Central memory CD8-positive, alpha-beta T cell (primary cell): ENCODE data around the gene CMTM7.

Source experiments
- ATAC-seq: fragments of 150-1000 bp; cut with Tn5 transposase; replicated peaks from 2 replicates; pipeline ENCODE4 v1.10.0; 2022; ENCODE audit warnings: mild to moderate bottlenecking, moderate FRiP score, moderate number of reproducible peaks; ENCODE audit not compliant: poor library complexity, severe bottlenecking; ENCODE audit errors: extremely low read depth
- DNase-seq, 2 donors: peaks; one replicate each; pipeline ENCODE4 v3.0.0; 2021; ENCODE audit warnings: low spot score in 2 of 2
- H3K27ac Mint-ChIP-seq: one replicate; pipeline ENCODE4 v1.8.0; 2022; ENCODE audit warnings: low read depth, mild to moderate bottlenecking, moderate library complexity, mixed read lengths
- H3K27me3 Mint-ChIP-seq: one replicate; pipeline ENCODE4 v1.8.0; 2022; ENCODE audit warnings: mixed read lengths
- H3K36me3 Mint-ChIP-seq: one replicate; pipeline ENCODE4 v1.8.0; 2022; ENCODE audit warnings: mild to moderate bottlenecking, moderate library complexity, mixed read lengths; ENCODE audit not compliant: insufficient read depth
- H3K4me1 Mint-ChIP-seq: one replicate; pipeline ENCODE4 v1.8.0; 2022; ENCODE audit warnings: mixed read lengths
- H3K4me3 Mint-ChIP-seq: one replicate; pipeline ENCODE4 v1.8.0; 2022; ENCODE audit warnings: mild to moderate bottlenecking, moderate library complexity, mixed read lengths
- H3K9me3 Mint-ChIP-seq: one replicate; pipeline ENCODE4 v1.8.0; 2022; ENCODE audit warnings: mixed read lengths

The CMTM7 gene

GRCh38 chr3:32500880-32501782 is 109.5 kb downstream of the CMTM7 start:
- peak overlapping the region; percentile 95 for H3K27ac Mint-ChIP-seq
- H3K4me1 Mint-ChIP-seq = peaks cover 42% of the 10 kb centered on the region
- peak overlapping the region; percentile 97 for H3K4me3 Mint-ChIP-seq
- H3K36me3 Mint-ChIP-seq = peaks cover 23% of the 10 kb centered on the region
- DNase-seq (no peak), ATAC-seq (no peak)
- H3K27me3 Mint-ChIP-seq = no peaks in the 10 kb centered on the region
- no peaks in the 10 kb centered on the region for H3K9me3 Mint-ChIP-seq

GRCh38 chr3:32501783-32502117 is 110.1 kb downstream of the CMTM7 start:
- peak overlapping the region; percentile 95 for H3K27ac Mint-ChIP-seq
- H3K27me3 Mint-ChIP-seq = no peaks in the 10 kb centered on the region
- no peak for ATAC-seq
- H3K9me3 Mint-ChIP-seq = no peaks in the 10 kb centered on the region
- H3K4me1 Mint-ChIP-seq = peaks cover 37% of the 10 kb centered on the region
- H3K4me3 Mint-ChIP-seq = peak overlapping the region; percentile 97
- peaks cover 20% of the 10 kb centered on the region for H3K36me3 Mint-ChIP-seq
- DNase-seq = no peak

GRCh38 chr3:32502118-32502945 is 110.7 kb downstream of the CMTM7 start, which contains the start of gene CMTM6:
Gene CMTM6 (minus strand): TSS chr3:32502852. CDS start chr3:32502745, 107 bp downstream.
- H3K9me3 Mint-ChIP-seq = no peaks in the 10 kb centered on the region
- DNase-seq (peak; percentile 48 to 54), ATAC-seq (peak; percentile 79)
- no peaks in the 10 kb centered on the region for H3K27me3 Mint-ChIP-seq
- H3K4me1 Mint-ChIP-seq = peaks cover 35% of the 10 kb centered on the region
- peak within 1 kb of the TSS; percentile 95 for H3K27ac Mint-ChIP-seq
- peaks cover 20% of the 10 kb centered on the region for H3K36me3 Mint-ChIP-seq
- H3K4me3 Mint-ChIP-seq = peak within 1 kb of the TSS; percentile 97

GRCh38 chr3:32502946-32503286 is 111.3 kb downstream of the CMTM7 start:
- peak; percentile 11 for ATAC-seq
- no peaks in the 10 kb centered on the region for H3K9me3 Mint-ChIP-seq

More at GRCh38 chr3:32502946-32503286, 111.3 kb downstream of the CMTM7 start:
- no peak for DNase-seq
- Mint-ChIP-seq H3K4me1 (peaks cover 35% of the 10 kb centered on the region), H3K27me3 (no peaks in the 10 kb centered on the region), H3K36me3 (peaks cover 17% of the 10 kb centered on the region), H3K27ac (peak overlapping the region; percentile 95), H3K4me3 (peak overlapping the region; percentile 97)
